OCI-LY1 (cell line): ENCODE data around the gene ZNF821.

Experiments
- H2AFZ ChIP-seq: fragments of 200-600 bp; sonication (generic), shearing (Covaris generic); 2 replicates; pipeline ENCODE4 v1.6.0; 2014; ENCODE audit warnings: antibody characterized with exemption, mild to moderate bottlenecking, low read length
- H3F3A ChIP-seq: fragments of 200-600 bp; sonication (generic), shearing (Covaris generic); 2 replicates; pipeline ENCODE4 v1.6.0; 2014; ENCODE audit warnings: mild to moderate bottlenecking, antibody characterized with exemption, low read length, moderate library complexity; ENCODE audit not compliant: insufficient read depth
- H3K27ac ChIP-seq: fragments of 200-600 bp; sonication (generic); 2 replicates; pipeline ENCODE4 v1.5.1; 2014; ENCODE audit warnings: low read length, mixed run types, mild to moderate bottlenecking, low read depth; ENCODE audit not compliant: poor library complexity, severe bottlenecking
- H3K27me3 ChIP-seq: fragments of 200-600 bp; sonication (generic); 2 replicates; pipeline ENCODE4 v1.6.0; 2014; ENCODE audit warnings: antibody characterized with exemption, mild to moderate bottlenecking, low read length, moderate library complexity; ENCODE audit not compliant: insufficient read depth
- H3K36me3 ChIP-seq: fragments of 200-600 bp; sonication (generic); 2 replicates; pipeline ENCODE4 v1.6.1; 2014; ENCODE audit warnings: mild to moderate bottlenecking, antibody characterized with exemption, low read length, moderate library complexity, mixed read lengths; ENCODE audit not compliant: insufficient read depth
- H3K4me1 ChIP-seq: fragments of 200-600 bp; sonication (generic); 2 replicates; pipeline ENCODE4 v1.5.1; 2014; ENCODE audit warnings: mild to moderate bottlenecking, low read length, moderate library complexity; ENCODE audit not compliant: insufficient read depth, severe bottlenecking
- H3K4me2 ChIP-seq: fragments of 200-600 bp; sonication (generic), shearing (Covaris generic); 2 replicates; pipeline ENCODE4 v1.6.1; 2014; ENCODE audit warnings: low read length
- H3K4me3 ChIP-seq: fragments of 200-600 bp; sonication (generic); 2 replicates; pipeline ENCODE4 v1.5.1; 2014; ENCODE audit warnings: low read length, low read depth, mild to moderate bottlenecking, mixed read lengths; ENCODE audit not compliant: poor library complexity, severe bottlenecking
- H3K79me2 ChIP-seq: fragments of 200-600 bp; shearing (Covaris generic); 2 replicates; pipeline ENCODE4 v1.6.1; 2016; ENCODE audit warnings: mixed run types, low read length, mixed read lengths; ENCODE audit not compliant: insufficient read depth
- H3K9ac ChIP-seq: fragments of 200-600 bp; sonication (generic), shearing (Covaris generic); 2 replicates; pipeline ENCODE4 v1.6.1; 2014; ENCODE audit warnings: mild to moderate bottlenecking, low read length, mixed read lengths
- H3K9me2 ChIP-seq: fragments of 200-600 bp; sonication (generic), shearing (Covaris generic); 2 replicates; pipeline ENCODE4 v1.6.1; 2014; ENCODE audit warnings: low read depth, mild to moderate bottlenecking, low read length, mixed read lengths
- H3K9me3 ChIP-seq: fragments of 200-600 bp; shearing (Covaris generic); 2 replicates; pipeline ENCODE4 v1.6.1; 2014; ENCODE audit warnings: low read length, mixed read lengths
- H4K20me1 ChIP-seq: fragments of 200-600 bp; sonication (generic), shearing (Covaris generic); 2 replicates; pipeline ENCODE4 v1.6.0; 2016; ENCODE audit warnings: mild to moderate bottlenecking, low read length; ENCODE audit not compliant: insufficient read depth
- CTCF ChIP-seq: fragments of 200-600 bp; sonication (generic), shearing (Covaris generic); IDR thresholded peaks from 2 replicates; pipeline ENCODE4 v1.5.1; 2017; ENCODE audit warnings: mild to moderate bottlenecking, antibody characterized with exemption, low read length, moderate library complexity, mixed read lengths
- EZH2 ChIP-seq: fragments of 200-600 bp; sonication (generic), shearing (Covaris generic); IDR thresholded peaks from 2 replicates; pipeline ENCODE4 v1.8.0; 2017; ENCODE audit warnings: borderline replicate concordance, mixed run types, mild to moderate bottlenecking, antibody characterized with exemption, low read length, moderate library complexity, mixed read lengths

Gene ZNF821

GRCh38 chr16:71927787-71928186, 43.8 kb upstream of the ZNF821 start:
- H3K4me1 ChIP-seq = no peaks in the 10 kb centered on the region
- H3K4me2 ChIP-seq = no peak overlapping the region
- no peak overlapping the region for H3K27ac ChIP-seq
- H3K9ac ChIP-seq = no peak overlapping the region
- H3K9me3 ChIP-seq = no peaks in the 10 kb centered on the region
- H3K27me3 ChIP-seq = no peaks in the 10 kb centered on the region
- TF ChIP-seq CTCF (no peak), EZH2 (no peak)
- peaks cover 89% of the 10 kb centered on the region for H3K36me3 ChIP-seq
- 0 out of 2 replicates have a peak, but pooled peaks cover 2% of the 10 kb centered on the region for H3K79me2 ChIP-seq
- peaks cover 3% of the 10 kb centered on the region; the same call in 1 of the 2 replicates for H4K20me1 ChIP-seq
- no peak overlapping the region for H2AFZ ChIP-seq
- H3K9me2 ChIP-seq = no peaks in the 10 kb centered on the region
- no peaks in the 10 kb centered on the region for H3F3A ChIP-seq
- H3K4me3 ChIP-seq = no peak overlapping the region

GRCh38 chr16:71927383-71927782, 43.4 kb upstream of the ZNF821 start:
- H3K36me3 ChIP-seq = peaks cover 92% of the 10 kb centered on the region
- no peaks in the 10 kb centered on the region for H3K4me1 ChIP-seq
- no peak overlapping the region for H3K4me2 ChIP-seq
- no peak overlapping the region for H3K27ac ChIP-seq
- H3F3A ChIP-seq = no peaks in the 10 kb centered on the region
- no peaks in the 10 kb centered on the region for H3K27me3 ChIP-seq
- peaks cover 3% of the 10 kb centered on the region; the same call in 1 of the 2 replicates for H4K20me1 ChIP-seq
- H3K9ac ChIP-seq = no peak overlapping the region
- 0 out of 2 replicates have a peak, but pooled peaks cover 2% of the 10 kb centered on the region for H3K79me2 ChIP-seq
- no peaks in the 10 kb centered on the region for H3K9me2 ChIP-seq
- no peak overlapping the region for H2AFZ ChIP-seq
- no peaks in the 10 kb centered on the region for H3K9me3 ChIP-seq
- TF ChIP-seq CTCF = no peak
- no peak overlapping the region for H3K4me3 ChIP-seq

- H3F3A ChIP-seq = no peaks in the 10 kb centered on the region
- H3K36me3 ChIP-seq = peaks cover 98% of the 10 kb centered on the region
- H3K4me1 ChIP-seq = no peaks in the 10 kb centered on the region
- TF ChIP-seq EZH2 (no peak), CTCF (no peak)
- no peak overlapping the region for H3K9ac ChIP-seq
- no peak overlapping the region for H3K4me3 ChIP-seq
- no peak overlapping the region for H3K4me2 ChIP-seq
- H3K9me2 ChIP-seq = no peaks in the 10 kb centered on the region
- no peaks in the 10 kb centered on the region for H3K27me3 ChIP-seq
- H3K79me2 ChIP-seq = no peaks in the 10 kb centered on the region
- no peak overlapping the region for H2AFZ ChIP-seq
- H3K9me3 ChIP-seq = no peaks in the 10 kb centered on the region
- no peaks in the 10 kb centered on the region for H4K20me1 ChIP-seq
- no peak overlapping the region for H3K27ac ChIP-seq
Observed at GRCh38 chr16:71924710-71925109, 40.7 kb upstream of the ZNF821 start.
